ENCODE measurements around the gene TRIM41. TPM values are rescaled to one million over a fixed set of nuclear protein-coding genes. Genes with fewer than 3 reads are reported as not detected.

TRIM41 gene
- total and polyA plus RNA-seq, 9 of the 15 experiments (the other 6 are each of a cell fraction or from before 2014, with no cell fraction given), result 1.8 to 47.6 (median 20.9) TPM

DNA sequence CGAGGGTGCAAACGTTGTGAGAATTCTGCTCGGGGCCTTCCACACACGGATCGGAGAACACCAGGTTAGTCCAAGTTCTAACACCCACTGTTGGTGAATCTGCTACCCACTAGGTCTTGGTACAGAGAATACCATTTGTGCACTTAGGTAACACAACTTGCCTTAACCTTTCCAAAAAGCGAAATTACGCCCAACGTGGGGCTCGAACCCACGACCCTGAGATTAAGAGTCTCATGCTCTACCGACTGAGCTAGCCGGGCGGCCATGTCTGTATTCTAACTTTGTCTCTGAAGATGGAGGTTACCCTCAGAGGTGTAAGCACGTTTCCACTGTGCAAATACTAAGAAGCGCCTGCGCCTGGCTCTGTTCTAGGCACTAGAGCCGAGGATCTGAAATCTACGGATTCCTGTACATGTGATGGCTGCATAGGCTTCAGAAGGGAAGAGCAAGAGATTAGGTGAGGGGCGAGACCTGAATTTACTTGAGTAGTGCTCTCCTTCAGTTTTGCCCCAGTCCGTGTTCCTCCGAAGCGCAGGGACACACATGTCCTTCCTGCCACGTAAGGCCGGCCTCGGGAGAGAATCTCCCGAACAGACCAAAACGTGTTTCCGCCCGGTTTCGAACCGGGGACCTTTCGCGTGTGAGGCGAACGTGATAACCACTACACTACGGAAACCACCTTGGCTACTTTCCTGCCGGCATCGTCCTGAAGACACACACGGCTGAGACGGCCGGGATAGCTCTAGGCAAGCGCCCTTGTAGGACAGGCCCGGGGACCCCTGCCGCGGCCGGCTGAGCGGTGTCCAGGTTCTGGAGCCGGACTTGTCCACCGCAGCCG is 1.1 kb upstream of the TRIM41 start (continued):
- TF ChIP-seq POU5F1 (IDR thresholded peaks at IDR 0.05; ENCODE audit: borderline replicate concordance, low read depth, low read length, partially characterized antibody), result no peak
- TF ChIP-seq JUND (IDR thresholded peaks at IDR 0.05; ENCODE audit: borderline replicate concordance, low read depth, low read length), result peak; percentile 60; the same call in 1 of the 2 replicates
- no peak; the same call in 1 of the 3 replicates for TF ChIP-seq JUND (tag; IDR thresholded peaks at IDR 0.05; ENCODE audit: borderline replicate concordance, low read depth, low read length)
- TF ChIP-seq, protein P1, sequence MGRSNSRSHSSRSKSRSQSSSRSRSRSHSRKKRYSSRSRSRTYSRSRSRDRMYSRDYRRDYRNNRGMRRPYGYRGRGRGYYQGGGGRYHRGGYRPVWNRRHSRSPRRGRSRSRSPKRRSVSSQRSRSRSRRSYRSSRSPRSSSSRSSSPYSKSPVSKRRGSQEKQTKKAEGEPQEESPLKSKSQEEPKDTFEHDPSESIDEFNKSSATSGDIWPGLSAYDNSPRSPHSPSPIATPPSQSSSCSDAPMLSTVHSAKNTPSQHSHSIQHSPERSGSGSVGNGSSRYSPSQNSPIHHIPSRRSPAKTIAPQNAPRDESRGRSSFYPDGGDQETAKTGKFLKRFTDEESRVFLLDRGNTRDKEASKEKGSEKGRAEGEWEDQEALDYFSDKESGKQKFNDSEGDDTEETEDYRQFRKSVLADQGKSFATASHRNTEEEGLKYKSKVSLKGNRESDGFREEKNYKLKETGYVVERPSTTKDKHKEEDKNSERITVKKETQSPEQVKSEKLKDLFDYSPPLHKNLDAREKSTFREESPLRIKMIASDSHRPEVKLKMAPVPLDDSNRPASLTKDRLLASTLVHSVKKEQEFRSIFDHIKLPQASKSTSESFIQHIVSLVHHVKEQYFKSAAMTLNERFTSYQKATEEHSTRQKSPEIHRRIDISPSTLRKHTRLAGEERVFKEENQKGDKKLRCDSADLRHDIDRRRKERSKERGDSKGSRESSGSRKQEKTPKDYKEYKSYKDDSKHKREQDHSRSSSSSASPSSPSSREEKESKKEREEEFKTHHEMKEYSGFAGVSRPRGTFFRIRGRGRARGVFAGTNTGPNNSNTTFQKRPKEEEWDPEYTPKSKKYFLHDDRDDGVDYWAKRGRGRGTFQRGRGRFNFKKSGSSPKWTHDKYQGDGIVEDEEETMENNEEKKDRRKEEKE (IDR thresholded peaks at IDR 0.05; ENCODE audit: borderline replicate concordance in 1 of 2, control insufficient read depth in 1 of 2, low read depth in 2 of 2, low read length in 1 of 2), result peak; percentile 57 to 60; a peak in 2 of 4 replicates
- TF ChIP-seq, protein P2, sequence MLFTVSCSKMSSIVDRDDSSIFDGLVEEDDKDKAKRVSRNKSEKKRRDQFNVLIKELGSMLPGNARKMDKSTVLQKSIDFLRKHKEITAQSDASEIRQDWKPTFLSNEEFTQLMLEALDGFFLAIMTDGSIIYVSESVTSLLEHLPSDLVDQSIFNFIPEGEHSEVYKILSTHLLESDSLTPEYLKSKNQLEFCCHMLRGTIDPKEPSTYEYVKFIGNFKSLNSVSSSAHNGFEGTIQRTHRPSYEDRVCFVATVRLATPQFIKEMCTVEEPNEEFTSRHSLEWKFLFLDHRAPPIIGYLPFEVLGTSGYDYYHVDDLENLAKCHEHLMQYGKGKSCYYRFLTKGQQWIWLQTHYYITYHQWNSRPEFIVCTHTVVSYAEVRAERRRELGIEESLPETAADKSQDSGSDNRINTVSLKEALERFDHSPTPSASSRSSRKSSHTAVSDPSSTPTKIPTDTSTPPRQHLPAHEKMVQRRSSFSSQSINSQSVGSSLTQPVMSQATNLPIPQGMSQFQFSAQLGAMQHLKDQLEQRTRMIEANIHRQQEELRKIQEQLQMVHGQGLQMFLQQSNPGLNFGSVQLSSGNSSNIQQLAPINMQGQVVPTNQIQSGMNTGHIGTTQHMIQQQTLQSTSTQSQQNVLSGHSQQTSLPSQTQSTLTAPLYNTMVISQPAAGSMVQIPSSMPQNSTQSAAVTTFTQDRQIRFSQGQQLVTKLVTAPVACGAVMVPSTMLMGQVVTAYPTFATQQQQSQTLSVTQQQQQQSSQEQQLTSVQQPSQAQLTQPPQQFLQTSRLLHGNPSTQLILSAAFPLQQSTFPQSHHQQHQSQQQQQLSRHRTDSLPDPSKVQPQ (CRISPR knock-in tag; IDR thresholded peaks at IDR 0.05; ENCODE audit: borderline replicate concordance), result no peak
- TF ChIP-seq POLR2A (conservative IDR thresholded peaks at IDR 0.05), result peak; percentile 51
- 0 out of 2 replicates have a peak, but pooled peaks have one; percentile 41 for TF ChIP-seq ZNF12 (CRISPR knock-in tag; IDR thresholded peaks at IDR 0.05)
- peak; percentile 98 for TF ChIP-seq TBP (optimal IDR thresholded peaks at IDR 0.05; ENCODE audit: low read depth, low read length)
- peak; percentile 84 for TF ChIP-seq ZKSCAN1 (IDR thresholded peaks at IDR 0.05; ENCODE audit: low read depth, low read length)
- TF ChIP-seq, protein P3, sequence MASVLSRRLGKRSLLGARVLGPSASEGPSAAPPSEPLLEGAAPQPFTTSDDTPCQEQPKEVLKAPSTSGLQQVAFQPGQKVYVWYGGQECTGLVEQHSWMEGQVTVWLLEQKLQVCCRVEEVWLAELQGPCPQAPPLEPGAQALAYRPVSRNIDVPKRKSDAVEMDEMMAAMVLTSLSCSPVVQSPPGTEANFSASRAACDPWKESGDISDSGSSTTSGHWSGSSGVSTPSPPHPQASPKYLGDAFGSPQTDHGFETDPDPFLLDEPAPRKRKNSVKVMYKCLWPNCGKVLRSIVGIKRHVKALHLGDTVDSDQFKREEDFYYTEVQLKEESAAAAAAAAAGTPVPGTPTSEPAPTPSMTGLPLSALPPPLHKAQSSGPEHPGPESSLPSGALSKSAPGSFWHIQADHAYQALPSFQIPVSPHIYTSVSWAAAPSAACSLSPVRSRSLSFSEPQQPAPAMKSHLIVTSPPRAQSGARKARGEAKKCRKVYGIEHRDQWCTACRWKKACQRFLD (CRISPR knock-in tag; IDR thresholded peaks at IDR 0.05), result peak; percentile 65; the same call in 1 of the 2 replicates
- TF ChIP-seq, protein P4, sequence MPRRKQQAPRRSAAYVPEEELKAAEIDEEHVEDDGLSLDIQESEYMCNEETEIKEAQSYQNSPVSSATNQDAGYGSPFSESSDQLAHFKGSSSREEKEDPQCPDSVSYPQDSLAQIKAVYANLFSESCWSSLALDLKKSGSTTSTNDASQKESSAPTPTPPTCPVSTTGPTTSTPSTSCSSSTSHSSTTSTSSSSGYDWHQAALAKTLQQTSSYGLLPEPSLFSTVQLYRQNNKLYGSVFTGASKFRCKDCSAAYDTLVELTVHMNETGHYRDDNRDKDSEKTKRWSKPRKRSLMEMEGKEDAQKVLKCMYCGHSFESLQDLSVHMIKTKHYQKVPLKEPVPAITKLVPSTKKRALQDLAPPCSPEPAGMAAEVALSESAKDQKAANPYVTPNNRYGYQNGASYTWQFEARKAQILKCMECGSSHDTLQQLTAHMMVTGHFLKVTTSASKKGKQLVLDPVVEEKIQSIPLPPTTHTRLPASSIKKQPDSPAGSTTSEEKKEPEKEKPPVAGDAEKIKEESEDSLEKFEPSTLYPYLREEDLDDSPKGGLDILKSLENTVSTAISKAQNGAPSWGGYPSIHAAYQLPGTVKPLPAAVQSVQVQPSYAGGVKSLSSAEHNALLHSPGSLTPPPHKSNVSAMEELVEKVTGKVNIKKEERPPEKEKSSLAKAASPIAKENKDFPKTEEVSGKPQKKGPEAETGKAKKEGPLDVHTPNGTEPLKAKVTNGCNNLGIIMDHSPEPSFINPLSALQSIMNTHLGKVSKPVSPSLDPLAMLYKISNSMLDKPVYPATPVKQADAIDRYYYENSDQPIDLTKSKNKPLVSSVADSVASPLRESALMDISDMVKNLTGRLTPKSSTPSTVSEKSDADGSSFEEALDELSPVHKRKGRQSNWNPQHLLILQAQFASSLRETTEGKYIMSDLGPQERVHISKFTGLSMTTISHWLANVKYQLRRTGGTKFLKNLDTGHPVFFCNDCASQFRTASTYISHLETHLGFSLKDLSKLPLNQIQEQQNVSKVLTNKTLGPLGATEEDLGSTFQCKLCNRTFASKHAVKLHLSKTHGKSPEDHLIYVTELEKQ (CRISPR knock-in tag; IDR thresholded peaks at IDR 0.05), result no peak
- no peak for TF ChIP-seq CREBBP (IDR thresholded peaks at IDR 0.05; ENCODE audit: low read depth, low read length)
- TF ChIP-seq PHB2 (IDR thresholded peaks at IDR 0.05; ENCODE audit: low read depth), result peak; percentile 58

Data from K562 (cell line).